ENCODE results near the gene GPC1. TPM values are rescaled to one million over a fixed set of nuclear protein-coding genes. Genes with fewer than 3 reads are reported as not detected.

The GPC1 gene
- total RNA-seq, 1 donor from 2014 or later: 88.0 TPM

DNA sequence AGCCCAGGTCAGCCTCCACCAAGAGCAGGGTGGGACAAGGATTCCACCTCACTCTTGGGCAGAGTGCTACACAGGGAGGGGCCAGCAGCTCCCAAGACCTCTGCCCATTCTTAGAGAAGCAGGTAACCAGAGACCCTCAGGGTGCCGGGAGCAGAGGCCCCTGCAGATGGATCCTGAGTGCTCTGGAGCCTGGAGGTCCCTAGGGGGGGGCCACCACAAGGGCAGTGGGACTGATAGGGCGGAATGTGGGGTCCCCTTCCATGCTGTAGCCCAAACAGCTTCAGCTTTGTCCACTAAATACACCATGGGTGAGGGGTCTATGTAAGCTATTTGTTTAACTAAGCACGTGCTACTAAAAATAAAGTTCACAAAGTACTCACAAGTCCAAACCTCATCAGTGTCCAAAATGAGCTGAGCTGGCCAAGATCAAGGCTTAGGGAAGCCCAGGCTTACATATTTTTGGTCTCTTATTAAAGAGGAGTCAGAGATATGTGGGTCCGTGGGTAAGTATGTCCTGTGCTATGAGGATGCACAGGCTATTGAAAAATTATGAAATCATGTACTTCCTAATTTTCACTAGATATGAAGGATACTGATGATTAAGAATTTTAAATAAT lies 21.5 kb upstream of the GPC1 start:
- Mint-ChIP-seq H3K27ac (no peak overlapping the region), H3K4me3 (no peak overlapping the region), H3K4me1 (peaks cover 2% of the 10 kb centered on the region), H3K27me3 (ENCODE audit: low read depth) (no peaks in the 10 kb centered on the region), H3K9me3 (peaks cover 6% of the 10 kb centered on the region), H3K36me3 (no peaks in the 10 kb centered on the region)
- TF ChIP-seq, protein P1, sequence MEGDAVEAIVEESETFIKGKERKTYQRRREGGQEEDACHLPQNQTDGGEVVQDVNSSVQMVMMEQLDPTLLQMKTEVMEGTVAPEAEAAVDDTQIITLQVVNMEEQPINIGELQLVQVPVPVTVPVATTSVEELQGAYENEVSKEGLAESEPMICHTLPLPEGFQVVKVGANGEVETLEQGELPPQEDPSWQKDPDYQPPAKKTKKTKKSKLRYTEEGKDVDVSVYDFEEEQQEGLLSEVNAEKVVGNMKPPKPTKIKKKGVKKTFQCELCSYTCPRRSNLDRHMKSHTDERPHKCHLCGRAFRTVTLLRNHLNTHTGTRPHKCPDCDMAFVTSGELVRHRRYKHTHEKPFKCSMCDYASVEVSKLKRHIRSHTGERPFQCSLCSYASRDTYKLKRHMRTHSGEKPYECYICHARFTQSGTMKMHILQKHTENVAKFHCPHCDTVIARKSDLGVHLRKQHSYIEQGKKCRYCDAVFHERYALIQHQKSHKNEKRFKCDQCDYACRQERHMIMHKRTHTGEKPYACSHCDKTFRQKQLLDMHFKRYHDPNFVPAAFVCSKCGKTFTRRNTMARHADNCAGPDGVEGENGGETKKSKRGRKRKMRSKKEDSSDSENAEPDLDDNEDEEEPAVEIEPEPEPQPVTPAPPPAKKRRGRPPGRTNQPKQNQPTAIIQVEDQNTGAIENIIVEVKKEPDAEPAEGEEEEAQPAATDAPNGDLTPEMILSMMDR (IDR thresholded peaks at IDR 0.05; ENCODE audit: unreplicated experiment): no peak
- no peak for DNase-seq (ENCODE audit: low spot score in 2 of 2, unreplicated experiment in 2 of 2)

DNA sequence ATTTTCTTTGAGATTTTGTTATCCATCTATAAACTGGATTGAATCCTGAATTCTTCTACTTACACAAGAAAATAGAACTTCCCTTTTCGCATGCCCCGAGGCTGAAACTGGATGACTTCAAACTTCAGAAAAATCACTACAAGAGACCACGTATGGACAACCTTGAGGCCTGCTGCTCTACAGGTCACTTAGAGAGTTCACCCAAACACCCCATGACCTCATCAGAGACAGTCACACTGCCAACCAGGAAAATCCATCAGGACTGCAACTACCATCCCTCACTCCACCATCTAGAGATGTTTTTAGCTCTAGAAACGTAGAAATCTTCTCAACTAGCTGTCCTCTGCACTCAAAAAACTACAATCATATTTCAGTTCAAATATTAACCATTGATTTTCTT lies 18.6 kb upstream of the GPC1 start:
- H3K36me3 Mint-ChIP-seq: no peaks in the 10 kb centered on the region
- H3K4me1 Mint-ChIP-seq: peaks cover 2% of the 10 kb centered on the region
- TF ChIP-seq, protein P1 (IDR thresholded peaks at IDR 0.05; ENCODE audit: unreplicated experiment): no peak
- no peaks in the 10 kb centered on the region for H3K27me3 Mint-ChIP-seq (ENCODE audit: low read depth)
- peaks cover 10% of the 10 kb centered on the region for H3K9me3 Mint-ChIP-seq
- no peak for DNase-seq (ENCODE audit: low spot score in 2 of 2, unreplicated experiment in 2 of 2)
- no peak overlapping the region for H3K27ac Mint-ChIP-seq
- no peak overlapping the region for H3K4me3 Mint-ChIP-seq

DNA sequence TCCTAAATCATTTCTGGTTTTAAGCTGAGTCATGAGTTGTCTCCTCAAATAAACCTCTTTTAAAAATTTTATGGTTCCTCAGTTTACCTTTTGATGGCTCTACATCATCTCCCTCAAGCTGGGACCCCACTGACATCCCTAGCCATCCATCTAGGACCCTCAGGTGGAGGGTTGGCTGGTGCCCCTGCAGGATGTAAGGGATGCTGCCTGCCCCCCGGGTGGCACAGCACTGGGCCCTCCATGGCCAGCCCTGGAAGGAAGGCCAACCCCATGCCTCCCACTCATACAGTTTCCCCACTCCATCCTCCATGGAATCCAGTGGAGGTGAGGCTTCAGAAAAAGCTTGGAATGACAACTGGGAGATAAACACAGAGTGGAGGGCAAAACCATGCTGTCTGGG lies 17.2 kb upstream of the GPC1 start:
- H3K27ac Mint-ChIP-seq: no peak overlapping the region
- no peak for DNase-seq (ENCODE audit: low spot score in 2 of 2, unreplicated experiment in 2 of 2)
- no peaks in the 10 kb centered on the region for H3K27me3 Mint-ChIP-seq (ENCODE audit: low read depth)
- H3K36me3 Mint-ChIP-seq: no peaks in the 10 kb centered on the region
- peaks cover 17% of the 10 kb centered on the region for H3K9me3 Mint-ChIP-seq
- H3K4me3 Mint-ChIP-seq: no peak overlapping the region
- TF ChIP-seq, protein P1 (IDR thresholded peaks at IDR 0.05; ENCODE audit: unreplicated experiment): no peak
- no peaks in the 10 kb centered on the region for H3K4me1 Mint-ChIP-seq

DNA sequence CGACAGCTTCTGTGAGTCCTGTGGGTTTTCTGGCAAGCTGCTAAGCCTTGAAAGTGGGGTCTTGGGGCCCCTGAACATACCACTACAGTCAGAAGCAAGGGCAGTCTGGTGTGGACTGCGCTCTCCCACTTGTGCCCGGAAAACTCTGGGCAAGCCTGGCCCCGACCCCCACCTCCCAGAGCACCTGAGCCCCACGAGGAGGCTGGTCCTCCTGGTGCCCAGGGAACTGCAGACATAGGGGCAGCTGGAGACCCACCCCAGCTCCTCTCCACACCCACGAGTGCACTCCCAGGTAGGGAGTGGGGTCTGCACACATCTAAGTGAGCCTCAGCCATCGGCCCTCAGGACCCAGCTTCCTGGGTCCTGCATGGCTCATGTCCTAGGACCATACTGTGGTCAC lies 16.2 kb upstream of the GPC1 start:
- Mint-ChIP-seq H3K4me1 (no peaks in the 10 kb centered on the region), H3K36me3 (no peaks in the 10 kb centered on the region), H3K27me3 (ENCODE audit: low read depth) (peaks cover 3% of the 10 kb centered on the region), H3K27ac (no peak overlapping the region), H3K9me3 (peaks cover 17% of the 10 kb centered on the region), H3K4me3 (no peak overlapping the region)
- TF ChIP-seq, protein P1 (IDR thresholded peaks at IDR 0.05; ENCODE audit: unreplicated experiment): no peak
- DNase-seq (ENCODE audit: low spot score in 2 of 2, unreplicated experiment in 2 of 2): no peak

DNA sequence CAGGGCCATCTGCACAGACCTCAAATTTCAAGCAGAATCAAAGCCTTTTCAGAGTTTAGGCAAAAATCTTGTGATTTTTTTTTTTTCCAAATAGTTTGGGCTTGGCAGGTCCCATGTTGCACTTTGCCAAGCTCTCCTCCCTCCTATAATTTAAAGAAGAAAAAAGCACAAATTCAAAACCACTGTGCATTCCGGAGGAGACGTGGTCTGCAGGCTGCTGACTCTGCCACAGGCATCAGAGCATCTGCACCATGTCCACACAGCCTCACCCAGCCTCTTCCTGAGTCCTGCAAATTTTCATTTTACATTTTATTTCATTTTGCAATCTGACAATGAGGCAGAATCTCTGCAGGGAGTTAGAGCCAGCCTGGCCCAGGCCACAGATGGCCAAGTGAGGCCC lies 15.7 kb upstream of the GPC1 start:
- TF ChIP-seq, protein P1 (IDR thresholded peaks at IDR 0.05; ENCODE audit: unreplicated experiment): no peak

More for the DNA sequence above, 15.7 kb upstream of the GPC1 start:
- peaks cover 17% of the 10 kb centered on the region for H3K9me3 Mint-ChIP-seq
- DNase-seq (ENCODE audit: low spot score in 2 of 2, unreplicated experiment in 2 of 2): no peak
- H3K4me3 Mint-ChIP-seq: no peak overlapping the region
- H3K36me3 Mint-ChIP-seq: no peaks in the 10 kb centered on the region
- peaks cover 3% of the 10 kb centered on the region for H3K27me3 Mint-ChIP-seq (ENCODE audit: low read depth)
- H3K27ac Mint-ChIP-seq: no peak overlapping the region
- H3K4me1 Mint-ChIP-seq: no peaks in the 10 kb centered on the region

All from mesothelial cell of epicardium (in vitro differentiated cells).